GM18511 (cell line): ENCODE results near the gene E2F2.
A peak's percentile ranks its signal among the peaks of the same experiment; 100 is the strongest.

ENCODE experiments used
- ATAC-seq: cut with Tn5 transposase; IDR thresholded peaks from one replicate; pipeline ENCODE4 v1.9.1; 2021; ENCODE audit warnings: mild to moderate bottlenecking, moderate library complexity; ENCODE audit not compliant: unreplicated experiment

The E2F2 gene

DNA sequence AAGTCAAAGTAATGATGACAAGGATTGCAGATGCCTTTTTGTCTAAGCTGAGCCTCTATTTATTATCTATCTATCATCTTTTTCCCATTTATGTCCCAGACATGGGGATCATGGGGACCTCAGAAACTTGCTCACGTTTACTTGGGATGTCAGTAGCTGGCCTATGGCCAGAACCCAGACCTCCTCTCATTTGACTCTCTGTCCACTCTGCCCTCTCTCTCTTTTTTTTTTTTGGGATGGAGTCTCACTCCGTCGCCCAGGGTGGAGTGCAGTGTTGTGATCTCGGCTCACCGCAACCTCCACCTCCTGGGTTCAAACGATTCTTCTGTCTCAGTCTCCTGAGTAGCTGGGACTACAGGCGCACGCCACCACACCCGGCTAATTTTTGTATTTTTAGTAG lies 32.0 kb upstream of the E2F2 start:
- no peak for ATAC-seq

DNA sequence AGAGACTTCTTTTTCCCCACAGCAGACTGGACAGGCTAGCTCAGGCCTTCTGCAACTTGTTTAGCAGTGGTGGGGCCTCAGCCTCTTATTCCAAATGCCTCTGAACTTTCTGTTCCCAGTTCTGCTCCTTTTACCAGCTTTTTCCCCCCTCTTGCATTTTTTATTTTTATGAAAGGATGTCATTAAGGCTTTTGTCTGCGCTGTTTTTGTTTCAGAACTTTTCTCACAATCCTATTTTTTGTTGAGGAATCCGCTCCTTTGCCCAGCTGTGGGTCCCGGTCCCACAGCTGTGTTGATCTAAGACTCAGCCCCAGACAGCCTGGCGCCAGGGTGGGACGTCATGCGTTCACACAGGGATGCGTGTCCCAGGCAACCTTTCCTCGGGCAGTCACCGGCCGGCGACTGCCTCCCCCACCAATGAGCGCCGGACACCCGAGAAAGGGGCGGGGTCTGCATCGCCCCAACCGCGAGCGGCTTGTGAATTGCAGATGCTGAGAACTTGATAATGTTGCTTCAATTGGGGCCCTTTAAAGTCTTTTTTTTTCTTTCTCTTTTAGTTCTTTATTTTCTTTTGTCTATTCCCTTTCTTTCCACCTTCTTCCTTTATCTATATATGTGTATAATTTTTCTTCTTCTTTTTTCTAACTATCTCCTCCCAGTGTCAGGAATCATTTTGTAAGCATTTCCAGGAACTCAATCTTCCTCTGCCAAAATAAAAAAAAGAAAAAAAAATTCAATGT lies 31.3 kb upstream of the E2F2 start:
- ATAC-seq = no peak

DNA sequence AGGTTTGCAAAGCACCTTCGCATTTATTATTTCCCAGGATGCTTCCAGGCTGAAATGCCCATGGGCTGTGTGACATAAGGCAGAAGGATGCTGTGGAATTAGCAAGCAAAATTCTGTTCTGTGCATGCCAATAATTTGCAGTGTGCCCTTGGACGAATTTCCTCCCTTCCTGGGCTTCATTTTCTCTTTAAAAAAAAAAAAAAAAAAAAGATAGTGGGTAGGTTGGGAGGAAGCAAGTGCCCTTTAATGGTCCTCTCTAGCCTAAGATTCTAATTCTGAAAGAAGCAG lies 30.7 kb upstream of the E2F2 start:
- ATAC-seq = no peak

DNA sequence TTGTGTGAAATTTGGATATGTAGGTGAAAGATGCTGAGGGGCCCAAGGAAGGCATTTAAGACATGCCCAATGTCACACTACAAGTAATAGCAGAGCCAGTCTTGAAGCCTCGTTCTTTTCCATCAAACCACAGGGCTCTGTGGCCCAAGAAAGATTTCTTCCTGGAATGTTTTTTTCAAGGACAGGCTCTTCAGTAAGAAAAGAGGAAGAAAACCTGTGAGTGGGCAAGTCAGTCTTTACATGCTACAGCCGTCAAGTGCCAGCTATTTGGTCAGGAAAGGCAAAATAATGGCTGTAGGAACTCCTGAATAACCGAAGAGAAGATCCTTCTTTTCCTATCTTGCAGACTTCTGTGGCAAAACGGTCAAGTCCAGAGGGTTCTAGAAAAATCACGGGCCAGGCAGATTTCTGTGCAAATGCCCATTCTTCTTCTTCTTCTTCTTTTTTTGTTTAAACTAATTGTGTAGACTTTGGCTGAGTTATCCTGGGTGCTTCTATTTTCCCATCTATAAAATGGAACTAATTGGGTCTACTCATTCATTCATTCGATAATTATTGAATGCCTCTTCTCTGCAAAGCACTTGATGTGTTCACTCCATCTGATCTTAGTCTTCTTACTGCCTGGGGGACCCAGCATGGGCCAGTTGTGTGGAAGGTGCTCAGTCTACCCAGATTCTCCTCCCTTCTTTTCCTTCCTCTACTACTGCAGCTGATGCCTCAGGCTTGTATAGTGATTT lies 30.2 kb upstream of the E2F2 start:
- no peak for ATAC-seq

DNA sequence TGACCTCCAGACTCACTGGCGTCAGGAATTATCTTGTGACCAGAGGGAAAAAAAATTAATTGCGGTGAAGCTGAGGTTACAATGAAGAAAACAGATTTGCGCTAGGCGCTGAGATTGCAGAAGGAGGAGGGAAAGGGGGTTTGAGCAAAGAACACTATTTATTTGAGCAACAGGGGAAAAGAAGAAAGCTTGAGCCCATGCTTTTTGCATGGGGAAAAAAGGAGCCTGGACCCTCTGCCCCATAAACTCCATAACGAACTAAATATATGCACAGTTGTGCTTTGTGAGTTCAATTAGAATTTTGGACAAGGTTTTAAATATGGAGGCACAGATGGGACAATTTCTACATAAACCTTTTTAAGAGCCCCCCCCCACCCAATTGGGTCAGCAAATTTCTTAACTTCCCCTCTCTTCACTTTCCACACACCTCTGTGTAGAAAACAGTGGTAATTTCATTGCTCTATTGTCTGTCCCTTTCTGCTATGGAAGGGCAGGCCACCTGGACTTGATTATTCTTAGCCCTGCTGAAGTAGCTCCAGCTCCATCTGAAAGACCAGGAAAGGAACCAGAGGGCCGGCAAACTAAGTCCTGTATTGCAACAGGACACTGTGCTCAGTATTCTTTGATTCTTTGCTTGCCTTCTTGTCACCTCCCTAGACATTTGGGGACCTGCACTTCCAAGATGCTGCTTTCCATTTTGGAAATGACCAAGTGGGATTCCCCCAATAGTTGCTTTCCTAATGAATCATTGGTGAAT lies 29.1 kb upstream of the E2F2 start:
- ATAC-seq = no peak

DNA sequence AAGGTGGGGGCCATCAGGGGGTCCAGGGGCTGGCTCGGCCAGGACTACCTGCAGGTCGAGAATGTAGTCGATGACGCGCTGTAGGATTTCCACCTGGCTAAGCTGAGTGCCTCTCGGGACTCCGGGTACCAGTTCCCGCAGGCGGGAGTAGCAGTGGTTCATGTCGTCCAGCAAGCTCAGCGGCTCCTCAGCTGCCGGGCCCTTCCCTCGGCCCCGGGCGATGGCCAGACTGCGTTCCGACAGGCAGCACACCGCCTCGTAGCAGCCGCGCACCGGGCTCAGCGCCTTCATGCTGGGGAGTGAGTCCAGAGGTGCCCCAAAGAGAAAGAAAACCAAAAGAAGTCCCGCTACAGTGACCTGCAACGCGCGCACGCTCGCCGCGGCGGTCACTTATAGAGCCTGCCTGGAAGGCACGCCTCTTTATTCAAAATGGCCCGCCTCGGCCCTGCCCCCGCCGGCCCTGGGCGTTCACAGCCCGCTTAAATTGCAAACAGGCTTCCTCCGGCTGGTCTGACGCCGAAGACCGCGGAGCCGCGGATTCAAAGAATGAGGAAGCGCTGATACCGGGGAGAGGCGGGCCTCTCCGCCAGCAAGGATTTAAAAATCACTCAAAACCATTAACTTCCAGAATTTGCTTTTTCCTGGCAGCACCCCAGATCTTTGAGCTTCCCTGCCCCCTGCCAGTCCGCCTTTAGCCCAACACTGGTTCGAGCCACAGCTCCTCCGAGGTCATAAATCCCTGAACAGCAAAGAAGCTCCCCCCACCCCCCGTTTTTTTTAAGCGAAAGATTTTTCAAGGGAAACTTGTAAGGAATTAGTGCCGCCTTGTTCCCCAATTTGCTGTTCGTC lies 28.3 kb upstream of the E2F2 start, which contains the start of gene ID3:
ID3 (minus strand) TSS at position 366 of the 849 bp plus-strand sequence; CDS start at position 291, 75 bp downstream.
- ATAC-seq = peak; percentile 67

DNA sequence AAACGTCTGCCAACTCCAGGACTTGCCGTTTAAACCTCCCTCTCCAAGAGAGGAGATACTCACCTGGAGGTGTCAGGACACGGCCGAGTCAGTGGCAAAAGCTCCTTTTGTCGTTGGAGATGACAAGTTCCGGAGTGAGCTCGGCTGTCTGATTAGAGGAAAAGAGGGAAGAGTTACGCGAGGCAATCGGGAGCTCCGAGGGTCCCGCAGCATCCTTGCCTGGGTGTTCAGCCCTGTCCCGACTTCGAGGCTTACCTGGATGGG lies 27.8 kb upstream of the E2F2 start:
- ATAC-seq = no peak

DNA sequence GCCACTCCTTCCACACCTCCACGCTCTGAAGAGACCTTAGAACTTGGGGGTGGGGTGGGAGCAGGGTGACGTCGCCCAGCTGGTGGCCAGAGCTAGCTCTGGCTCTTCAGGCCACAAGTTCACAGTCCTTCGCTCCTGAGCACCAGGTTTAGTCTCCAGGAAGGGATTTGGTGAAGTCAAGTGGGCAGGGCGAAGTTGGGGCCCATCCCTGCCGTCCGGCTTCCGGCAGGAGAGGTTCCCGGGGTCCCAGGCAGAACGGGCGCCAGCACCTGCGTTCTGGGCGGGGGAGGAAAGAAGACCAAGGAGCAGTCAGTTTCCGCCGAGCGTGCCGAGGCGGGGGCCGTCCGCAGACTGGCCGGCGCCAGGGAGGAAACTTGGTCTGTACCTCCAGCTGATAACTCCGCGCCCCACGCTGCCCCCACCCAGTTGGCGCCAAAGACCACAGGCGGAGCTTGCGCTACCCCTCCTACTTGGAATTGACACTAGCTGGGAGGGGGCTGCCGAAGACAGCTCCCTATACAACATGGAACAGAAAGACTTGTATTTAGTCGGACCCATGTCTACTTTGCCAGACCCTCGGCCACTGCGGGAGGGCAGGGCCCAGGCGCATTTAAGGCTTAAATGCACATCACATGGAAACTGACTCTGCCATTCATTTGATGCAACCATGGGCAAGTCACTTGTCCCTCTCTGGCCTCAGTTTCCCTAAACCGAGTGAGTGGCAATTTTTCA lies 27.3 kb upstream of the E2F2 start:
- ATAC-seq = no peak

DNA sequence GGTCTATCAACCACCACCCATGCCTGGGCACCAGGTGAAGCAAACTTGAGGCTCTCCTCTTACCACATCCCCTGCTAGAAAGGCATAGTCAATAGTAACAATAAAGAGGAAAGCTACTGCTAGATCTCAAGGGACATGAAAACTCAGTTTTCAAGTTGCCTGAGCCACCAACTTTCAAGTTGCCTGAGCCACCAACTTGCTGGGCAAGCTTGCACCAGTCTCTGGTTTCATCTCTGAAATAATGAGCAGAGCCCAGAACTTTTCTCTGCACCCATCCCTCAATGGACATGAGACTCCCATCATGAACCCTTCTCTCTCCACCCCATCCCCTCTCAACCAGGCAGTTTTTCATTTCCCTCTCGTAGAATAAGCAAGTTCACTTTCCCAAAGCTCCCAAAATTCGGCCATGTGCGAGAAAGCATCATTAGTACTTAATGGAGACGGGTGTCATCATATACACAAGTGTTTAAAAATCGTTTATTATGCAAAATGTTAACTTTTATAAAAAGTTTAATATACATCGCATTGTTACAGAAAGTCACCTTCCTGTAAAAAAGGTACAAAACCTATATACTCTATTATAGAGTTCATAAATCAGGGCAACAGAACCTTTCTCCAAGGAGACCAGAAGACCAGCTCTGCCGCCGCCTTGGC lies 26.6 kb upstream of the E2F2 start:
- no peak for ATAC-seq

DNA sequence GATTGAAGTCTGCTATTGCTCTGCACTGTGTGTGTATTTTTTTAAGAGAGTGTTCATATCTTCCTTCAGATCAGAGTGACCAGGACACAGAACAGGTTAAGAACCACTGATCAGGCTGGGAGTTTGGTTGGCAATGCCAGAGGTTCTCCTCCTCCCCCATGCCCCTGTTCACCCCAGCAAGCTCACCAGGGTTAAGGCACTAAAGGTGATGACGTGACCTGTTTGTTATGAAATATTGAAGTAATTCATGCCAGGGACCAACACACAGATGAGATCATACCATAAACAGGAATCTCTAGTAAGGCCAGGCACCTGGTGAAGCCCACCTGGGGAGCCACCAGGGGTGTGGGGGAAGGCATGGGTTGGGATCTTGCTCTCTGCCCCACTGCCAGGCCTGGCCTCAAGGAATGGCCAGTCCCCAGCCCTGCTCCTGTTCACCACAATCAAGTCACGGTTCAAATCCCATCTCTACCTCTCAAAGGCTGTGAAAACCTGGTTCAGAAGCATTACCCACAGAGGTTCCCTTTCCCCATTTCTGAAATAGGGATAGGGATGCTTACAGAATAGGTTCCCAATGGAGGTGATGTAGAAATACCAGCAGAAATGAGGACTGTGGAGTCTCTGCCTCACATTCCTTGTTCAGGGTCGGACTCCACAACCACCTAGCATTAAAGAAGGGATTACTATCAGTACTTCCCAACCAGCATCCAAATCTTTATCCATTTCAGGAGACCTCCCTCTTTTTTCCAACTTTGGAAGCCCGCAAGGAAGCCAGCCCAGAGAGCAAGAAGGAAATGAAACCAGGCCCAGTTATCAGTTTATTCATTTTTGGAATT lies 25.8 kb upstream of the E2F2 start:
- ATAC-seq = no peak

DNA sequence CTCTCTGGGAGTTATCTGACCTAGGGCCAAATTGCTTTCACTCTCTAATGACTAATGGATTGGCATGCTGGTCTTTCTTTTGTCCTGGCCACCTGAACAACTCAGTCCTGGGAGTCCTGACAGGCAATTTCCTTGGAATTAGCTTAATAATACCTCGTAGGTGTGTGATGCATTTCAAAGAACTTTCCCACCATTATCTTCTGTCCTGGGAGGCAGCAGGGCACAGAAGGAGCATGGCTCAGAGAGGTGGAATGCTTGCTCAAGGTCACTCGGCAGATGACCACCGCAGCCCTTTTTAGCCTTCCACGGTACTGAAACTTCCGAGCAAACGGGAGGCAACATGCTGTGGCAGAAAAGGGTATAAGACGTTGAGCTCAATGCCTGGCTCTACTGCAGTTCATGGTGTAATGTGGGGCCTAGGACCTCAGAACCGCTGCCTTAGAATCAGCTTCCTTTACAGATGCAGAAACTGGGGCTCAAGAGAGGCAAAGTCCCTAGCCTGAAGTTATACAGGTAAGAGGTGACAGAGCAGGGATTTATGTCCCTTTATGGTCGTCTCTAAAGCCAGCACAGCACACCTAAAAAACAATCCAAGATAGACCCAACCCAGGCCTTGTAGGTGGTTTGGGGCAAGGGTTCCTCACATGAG lies 25.1 kb upstream of the E2F2 start:
- ATAC-seq = no peak

DNA sequence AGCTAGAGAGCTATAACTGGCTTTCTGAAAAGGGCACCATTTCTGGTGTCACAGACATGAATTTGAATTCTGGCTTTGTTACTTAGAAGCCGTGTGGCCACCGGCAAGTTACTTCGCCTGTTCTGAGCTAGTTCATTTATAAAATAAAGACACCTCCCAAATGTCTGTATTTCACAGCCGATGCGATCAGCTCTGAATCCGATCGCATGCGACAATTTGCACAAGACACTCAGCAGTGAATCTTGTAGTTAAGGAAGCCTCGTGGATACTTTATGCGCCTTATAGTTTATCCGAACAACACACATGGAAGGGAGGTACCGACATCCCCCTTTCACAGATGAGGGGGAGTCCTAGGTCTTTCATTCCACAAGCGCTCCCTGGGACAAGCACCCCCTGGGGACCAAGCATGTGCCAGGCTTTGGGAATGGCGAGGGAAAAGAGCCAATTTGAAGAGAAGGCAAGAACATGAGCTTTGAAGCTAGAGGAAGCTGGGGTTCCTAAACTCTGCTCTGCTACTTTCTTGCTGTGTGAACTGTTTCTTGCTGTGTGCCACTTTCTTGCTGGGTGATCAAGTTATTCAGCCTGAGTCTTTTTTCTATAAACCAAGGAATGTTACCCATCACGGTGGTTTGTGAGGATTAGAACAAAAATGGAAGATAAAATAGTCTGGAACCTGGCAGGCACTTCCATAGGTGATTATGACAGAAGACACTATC lies 24.4 kb upstream of the E2F2 start:
- ATAC-seq = no peak

DNA sequence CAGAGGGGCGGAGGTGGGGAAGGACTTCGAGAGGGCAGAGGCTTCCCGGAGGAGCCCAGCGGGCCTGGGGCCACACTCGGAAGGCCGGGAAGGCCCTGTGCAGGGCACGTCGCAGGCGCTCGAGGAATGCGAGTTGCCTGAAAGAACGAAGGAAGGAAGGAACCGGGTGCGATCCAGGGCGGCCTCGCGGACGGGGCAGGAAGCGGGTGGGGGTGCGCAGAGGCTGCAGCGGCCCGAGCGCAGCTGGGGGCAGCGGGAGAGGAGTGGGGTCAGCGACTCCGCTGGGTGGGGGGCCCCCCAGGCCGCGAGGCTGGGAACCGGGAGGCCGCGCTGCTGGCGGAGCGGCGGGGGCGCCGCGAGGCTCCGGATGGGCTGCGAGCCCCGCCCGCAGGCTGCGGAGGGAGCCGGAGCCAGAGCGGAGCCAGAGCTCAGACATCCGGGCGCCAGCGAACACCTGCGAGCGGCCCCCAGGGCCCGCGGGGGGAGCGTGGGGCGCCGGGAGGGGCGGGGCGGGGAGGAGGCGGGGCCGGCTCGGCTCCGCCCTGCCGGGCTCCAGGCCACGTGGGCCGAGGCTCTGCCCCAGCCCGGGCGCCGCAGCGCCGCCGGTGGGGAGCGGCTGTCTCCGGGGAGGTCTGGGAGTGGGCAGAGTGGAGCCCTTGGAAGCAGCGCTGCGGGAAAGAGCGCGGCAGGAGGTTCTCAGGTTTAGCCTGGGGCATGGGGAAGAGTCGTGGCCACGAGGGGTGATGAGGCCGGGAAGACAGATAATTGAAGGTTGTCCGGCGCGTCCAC lies 23.6 kb upstream of the E2F2 start:
- ATAC-seq = peak; percentile 64

DNA sequence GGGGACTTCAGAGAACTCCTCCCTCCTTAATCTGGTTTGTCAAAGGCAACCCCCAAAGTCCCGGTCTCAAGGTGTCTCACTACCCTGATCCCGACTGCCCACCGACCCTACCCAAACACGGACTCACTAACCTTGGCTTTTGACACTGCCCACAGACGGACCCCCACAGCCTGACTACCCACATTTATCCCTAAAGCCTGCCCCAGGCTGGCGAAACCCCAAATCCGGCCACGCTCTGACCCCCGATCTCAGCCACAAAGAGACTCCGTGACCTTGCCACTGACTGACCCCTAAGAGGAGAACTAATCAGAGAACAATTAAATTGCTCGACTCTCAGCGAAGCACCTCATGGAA lies 23.1 kb upstream of the E2F2 start:
- no peak for ATAC-seq

DNA sequence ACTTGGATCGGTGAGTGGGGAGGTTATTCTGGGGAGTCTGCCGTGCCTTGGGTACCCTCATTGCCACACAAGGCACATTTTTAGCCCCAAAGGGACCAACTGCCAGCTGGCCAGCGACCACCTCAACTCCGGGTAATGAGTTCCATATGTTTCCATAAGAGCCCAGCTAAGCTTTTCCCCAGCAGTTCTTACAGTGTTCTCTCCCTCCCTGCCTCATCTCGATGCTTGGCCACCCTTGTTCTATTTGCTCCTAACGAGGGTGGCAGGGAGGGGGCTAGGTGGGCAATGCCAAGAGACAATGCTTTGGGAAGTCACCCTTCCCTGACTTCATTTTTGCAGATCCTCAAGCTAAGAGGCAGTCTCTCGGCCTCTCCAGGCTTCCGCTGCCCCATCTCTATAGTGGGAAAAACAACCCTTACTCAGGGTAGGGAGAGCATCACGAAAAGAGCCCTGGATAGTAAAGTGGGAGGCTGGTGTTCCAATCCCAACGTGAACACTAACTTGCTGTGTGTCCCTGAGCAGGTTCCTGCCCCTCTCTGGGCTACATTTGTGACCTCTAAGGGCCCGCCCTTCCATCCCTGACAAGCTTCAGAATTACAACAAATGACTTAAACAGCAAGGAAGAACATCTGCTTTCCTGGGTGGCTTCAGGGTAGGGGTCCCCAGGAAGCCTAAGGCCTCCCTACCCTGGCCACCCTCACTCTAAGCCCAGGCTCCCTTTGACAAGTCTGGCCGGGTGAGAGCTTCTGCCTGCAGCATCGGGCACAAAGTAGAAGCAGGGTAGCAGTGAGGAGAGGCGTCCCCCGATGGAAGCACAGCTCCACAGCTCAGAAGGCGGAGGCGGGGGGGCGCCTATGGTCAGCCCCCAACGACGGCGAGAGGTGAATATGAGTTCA lies 22.4 kb upstream of the E2F2 start:
- ATAC-seq = no peak

DNA sequence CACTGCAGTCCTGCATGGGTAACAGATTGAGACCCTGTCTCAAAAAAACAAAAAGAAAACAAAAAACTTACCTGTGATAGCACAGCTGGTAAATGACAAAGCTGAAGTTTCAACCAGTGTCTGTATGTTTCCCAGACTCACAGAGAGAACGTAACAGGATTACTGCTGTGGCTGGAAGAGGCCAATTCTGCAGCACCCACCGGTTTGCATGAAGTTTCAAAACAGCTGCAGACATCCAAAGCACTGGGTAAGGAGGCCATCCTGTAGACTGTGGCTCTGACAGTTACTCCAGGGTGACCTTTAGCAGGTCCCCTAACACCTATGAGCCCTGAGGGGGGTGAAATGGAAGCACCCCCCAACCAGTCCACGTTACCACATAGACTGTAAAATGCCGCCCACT lies 20.8 kb upstream of the E2F2 start:
- ATAC-seq = no peak
